ENCODE measurements around the gene PTGIR.

- TF ChIP-seq CTCF (IDR thresholded peaks at IDR 0.05; ENCODE audit: low read depth, low read length) (no peak), EZH2phosphoT487 (IDR thresholded peaks at IDR 0.05; ENCODE audit: low read depth) (no peak)
Measured at GRCh38 chr19:46585539-46585938, 39.4 kb downstream of the PTGIR start.

All from OCI-LY3 (cell line).